Measurements from ENCODE around the gene HCN1.
"Not testable (repeated sequence)": the region's sequence is repeated elsewhere in the genome, so short reads cannot be mapped to it uniquely, and the experiment has no call there.

The HCN1 gene

GRCh38 chr5:45512521-45512920, 183.7 kb downstream of the HCN1 start:
- Histone ChIP-seq H3K36me3 (ENCODE audit: control insufficient read depth, low read depth, low read length) (no peaks in the 10 kb centered on the region), H3K9ac (ENCODE audit: low read length) (no peak overlapping the region), H3K27ac (ENCODE audit: low read length) (no peak overlapping the region), H3K4me1 (ENCODE audit: control insufficient read depth, low read depth, low read length) (no peaks in the 10 kb centered on the region), H3K27me3 (ENCODE audit: control insufficient read depth, insufficient read depth, low read length) (no peaks in the 10 kb centered on the region), H3K9me3 (ENCODE audit: control insufficient read depth, low read depth, low read length) (no peaks in the 10 kb centered on the region), H3K4me3 (ENCODE audit: low read length) (no peak overlapping the region)

DNA sequence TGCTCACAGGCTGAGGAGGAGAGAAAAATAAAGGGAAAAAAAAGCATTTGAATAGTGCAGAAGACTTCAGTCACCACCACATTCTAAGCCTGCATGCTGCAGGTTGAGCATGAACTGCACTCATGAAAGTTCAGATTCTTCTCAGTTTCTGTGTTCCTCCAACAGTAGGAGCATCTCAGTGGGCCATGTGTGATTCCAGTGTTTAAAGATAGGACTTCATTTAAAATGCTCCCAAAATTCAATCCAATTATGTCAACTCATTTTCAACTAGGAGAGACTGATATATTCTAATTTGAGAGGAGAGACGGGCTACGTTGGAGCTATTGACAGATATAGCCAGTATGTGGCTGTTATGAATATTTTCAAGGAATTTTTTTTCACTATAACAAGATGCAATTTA, 186.8 kb downstream of the HCN1 start:
- H3K27ac ChIP-seq (ENCODE audit: low read length): no peak overlapping the region
- no peaks in the 10 kb centered on the region for H3K4me1 ChIP-seq (ENCODE audit: control insufficient read depth, low read depth, low read length)
- no peaks in the 10 kb centered on the region for H3K9me3 ChIP-seq (ENCODE audit: control insufficient read depth, low read depth, low read length)
- H3K9ac ChIP-seq (ENCODE audit: low read length): no peak overlapping the region
- H3K36me3 ChIP-seq (ENCODE audit: control insufficient read depth, low read depth, low read length): no peaks in the 10 kb centered on the region
- H3K27me3 ChIP-seq (ENCODE audit: control insufficient read depth, insufficient read depth, low read length): no peaks in the 10 kb centered on the region
- H3K4me3 ChIP-seq (ENCODE audit: low read length): no peak overlapping the region

DNA sequence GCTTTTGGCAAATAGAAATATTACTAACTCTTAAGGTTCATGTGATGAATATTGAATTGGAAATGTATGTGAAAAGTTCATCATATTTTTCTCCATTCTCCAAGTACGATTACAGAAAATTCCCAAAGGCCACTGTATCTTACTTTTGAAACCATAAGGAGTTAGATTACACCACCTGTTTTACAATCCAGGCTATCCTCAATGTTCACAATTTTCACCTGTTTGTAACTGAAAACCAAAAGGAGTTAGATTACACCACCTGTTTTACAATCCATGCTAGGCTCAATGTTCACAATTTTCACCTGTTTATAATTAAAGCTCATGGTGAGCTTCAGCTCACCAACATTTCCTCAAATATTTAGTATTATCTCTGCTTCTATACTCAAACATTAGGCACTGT, 188.0 kb downstream of the HCN1 start:
- H3K9ac ChIP-seq (ENCODE audit: low read length): no peak overlapping the region

DNA sequence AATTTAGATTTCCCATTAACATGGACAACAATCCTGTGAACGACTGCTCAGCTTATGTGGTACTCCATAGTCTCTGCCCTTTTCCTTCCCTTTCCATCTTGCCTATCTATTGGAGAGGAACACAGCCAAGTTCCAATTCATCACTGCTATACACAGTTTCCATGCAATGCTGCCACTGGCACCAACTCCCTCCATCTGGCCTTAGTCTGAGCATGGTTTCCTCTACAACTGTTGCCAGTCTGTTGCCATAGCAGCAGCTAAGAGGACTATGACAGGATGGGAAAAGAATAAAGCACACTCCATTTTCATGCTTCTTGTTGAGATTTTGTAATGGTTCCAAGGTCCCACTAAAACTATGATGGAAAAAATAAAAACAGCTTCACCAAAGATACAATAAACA, 189.0 kb downstream of the HCN1 start:
- Histone ChIP-seq H3K4me3 (ENCODE audit: low read length) (no peak overlapping the region), H3K27ac (ENCODE audit: low read length) (no peak overlapping the region), H3K4me1 (ENCODE audit: control insufficient read depth, low read depth, low read length) (no peaks in the 10 kb centered on the region), H3K9me3 (ENCODE audit: control insufficient read depth, low read depth, low read length) (no peaks in the 10 kb centered on the region), H3K9ac (ENCODE audit: low read length) (no peak overlapping the region), H3K27me3 (ENCODE audit: control insufficient read depth, insufficient read depth, low read length) (no peaks in the 10 kb centered on the region), H3K36me3 (ENCODE audit: control insufficient read depth, low read depth, low read length) (no peaks in the 10 kb centered on the region)

More for the DNA sequence above, 188.0 kb downstream of the HCN1 start:
- Histone ChIP-seq H3K36me3 (ENCODE audit: control insufficient read depth, low read depth, low read length) (no peaks in the 10 kb centered on the region), H3K27me3 (ENCODE audit: control insufficient read depth, insufficient read depth, low read length) (no peaks in the 10 kb centered on the region), H3K9me3 (ENCODE audit: control insufficient read depth, low read depth, low read length) (no peaks in the 10 kb centered on the region), H3K4me1 (ENCODE audit: control insufficient read depth, low read depth, low read length) (no peaks in the 10 kb centered on the region), H3K4me3 (ENCODE audit: low read length) (no peak overlapping the region), H3K27ac (ENCODE audit: low read length) (no peak overlapping the region)

GRCh38 chr5:45499006-45499405, 197.2 kb downstream of the HCN1 start:
- H3K4me3 ChIP-seq (ENCODE audit: low read length); H3K36me3 ChIP-seq (ENCODE audit: control insufficient read depth, low read depth, low read length); H3K27ac ChIP-seq (ENCODE audit: low read length); H3K9me3 ChIP-seq (ENCODE audit: control insufficient read depth, low read depth, low read length); H3K4me1 ChIP-seq (ENCODE audit: control insufficient read depth, low read depth, low read length); H3K27me3 ChIP-seq (ENCODE audit: control insufficient read depth, insufficient read depth, low read length); H3K9ac ChIP-seq (ENCODE audit: low read length): not testable (repeated sequence)

- Histone ChIP-seq H3K9me3 (ENCODE audit: control insufficient read depth, low read depth, low read length) (no peaks in the 10 kb centered on the region), H3K9ac (ENCODE audit: low read length) (no peak overlapping the region), H3K27me3 (ENCODE audit: control insufficient read depth, insufficient read depth, low read length) (no peaks in the 10 kb centered on the region), H3K4me1 (ENCODE audit: control insufficient read depth, low read depth, low read length) (no peaks in the 10 kb centered on the region), H3K36me3 (ENCODE audit: control insufficient read depth, low read depth, low read length) (no peaks in the 10 kb centered on the region), H3K27ac (ENCODE audit: low read length) (no peak overlapping the region), H3K4me3 (ENCODE audit: low read length) (no peak overlapping the region)
These were observed 204.8 kb downstream of the HCN1 start for GRCh38 chr5:45491368-45491767.

DNA sequence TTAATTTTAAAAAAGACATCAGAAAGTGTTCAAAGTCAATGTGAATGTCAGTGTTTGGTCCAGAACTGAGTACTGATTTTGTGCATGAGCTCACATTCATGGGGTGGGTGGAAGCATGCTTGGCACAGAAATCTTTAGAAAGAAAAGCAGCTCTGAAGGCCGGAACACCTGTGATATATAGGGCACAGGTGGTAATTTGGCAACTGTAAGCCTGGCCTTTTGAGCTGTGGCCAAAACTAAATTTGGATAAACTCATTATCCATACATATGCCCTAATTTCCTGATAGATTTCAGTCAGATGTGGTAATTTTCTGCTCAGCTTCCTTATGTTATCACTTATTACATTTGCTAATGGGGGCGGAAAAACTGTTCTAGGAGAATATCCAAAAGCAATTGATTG, 211.4 kb downstream of the HCN1 start:
- H3K27me3 ChIP-seq (ENCODE audit: control insufficient read depth, insufficient read depth, low read length): no peaks in the 10 kb centered on the region
- H3K27ac ChIP-seq (ENCODE audit: low read length): no peak overlapping the region
- no peak overlapping the region for H3K9ac ChIP-seq (ENCODE audit: low read length)
- H3K4me3 ChIP-seq (ENCODE audit: low read length): no peak overlapping the region
- H3K9me3 ChIP-seq (ENCODE audit: control insufficient read depth, low read depth, low read length): no peaks in the 10 kb centered on the region
- H3K4me1 ChIP-seq (ENCODE audit: control insufficient read depth, low read depth, low read length): no peaks in the 10 kb centered on the region
- H3K36me3 ChIP-seq (ENCODE audit: control insufficient read depth, low read depth, low read length): no peaks in the 10 kb centered on the region

GRCh38 chr5:45454114-45454513, 242.1 kb downstream of the HCN1 start:
- Histone ChIP-seq H3K4me1 (ENCODE audit: control insufficient read depth, low read depth, low read length) (peaks cover 6% of the 10 kb centered on the region), H3K27ac (ENCODE audit: low read length) (no peak overlapping the region), H3K9me3 (ENCODE audit: control insufficient read depth, low read depth, low read length) (no peaks in the 10 kb centered on the region), H3K36me3 (ENCODE audit: control insufficient read depth, low read depth, low read length) (no peaks in the 10 kb centered on the region), H3K9ac (ENCODE audit: low read length) (no peak overlapping the region), H3K27me3 (ENCODE audit: control insufficient read depth, insufficient read depth, low read length) (no peaks in the 10 kb centered on the region), H3K4me3 (ENCODE audit: low read length) (no peak overlapping the region)

- H3K27me3 ChIP-seq (ENCODE audit: control insufficient read depth, insufficient read depth, low read length); H3K4me1 ChIP-seq (ENCODE audit: control insufficient read depth, low read depth, low read length); H3K27ac ChIP-seq (ENCODE audit: low read length); H3K4me3 ChIP-seq (ENCODE audit: low read length); H3K36me3 ChIP-seq (ENCODE audit: control insufficient read depth, low read depth, low read length); H3K9me3 ChIP-seq (ENCODE audit: control insufficient read depth, low read depth, low read length); H3K9ac ChIP-seq (ENCODE audit: low read length): not testable (repeated sequence)
These were observed 251.3 kb downstream of the HCN1 start for GRCh38 chr5:45444856-45445255.

GRCh38 chr5:45440466-45440865, 255.7 kb downstream of the HCN1 start:
- no peaks in the 10 kb centered on the region for H3K27me3 ChIP-seq (ENCODE audit: control insufficient read depth, insufficient read depth, low read length)
- no peak overlapping the region for H3K9ac ChIP-seq (ENCODE audit: low read length)
- H3K9me3 ChIP-seq (ENCODE audit: control insufficient read depth, low read depth, low read length): no peaks in the 10 kb centered on the region
- H3K4me3 ChIP-seq (ENCODE audit: low read length): no peak overlapping the region
- H3K27ac ChIP-seq (ENCODE audit: low read length): no peak overlapping the region
- H3K4me1 ChIP-seq (ENCODE audit: control insufficient read depth, low read depth, low read length): no peaks in the 10 kb centered on the region
- H3K36me3 ChIP-seq (ENCODE audit: control insufficient read depth, low read depth, low read length): no peaks in the 10 kb centered on the region

DNA sequence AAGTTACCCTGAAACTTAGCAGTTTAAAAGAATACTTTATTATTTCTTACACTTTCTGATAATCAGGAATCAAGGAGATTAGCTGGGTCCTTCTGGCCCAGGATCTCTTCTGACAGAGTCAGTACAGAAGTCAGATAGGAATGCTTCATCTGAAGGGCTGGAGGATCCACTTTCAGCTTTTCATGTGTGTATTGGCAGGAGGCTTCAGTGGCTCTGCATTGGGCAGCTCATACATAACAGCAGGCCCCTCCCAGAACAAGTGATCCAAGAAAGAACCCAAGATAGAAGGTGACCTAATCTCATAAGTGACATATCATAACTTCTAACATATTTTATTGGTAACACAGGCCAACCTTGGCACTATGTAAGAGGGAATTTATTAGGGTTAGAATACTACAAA, 258.4 kb downstream of the HCN1 start:
- Histone ChIP-seq H3K27me3 (ENCODE audit: control insufficient read depth, insufficient read depth, low read length) (no peaks in the 10 kb centered on the region), H3K4me3 (ENCODE audit: low read length) (no peak overlapping the region), H3K27ac (ENCODE audit: low read length) (no peak overlapping the region), H3K36me3 (ENCODE audit: control insufficient read depth, low read depth, low read length) (no peaks in the 10 kb centered on the region), H3K9me3 (ENCODE audit: control insufficient read depth, low read depth, low read length) (no peaks in the 10 kb centered on the region), H3K9ac (ENCODE audit: low read length) (no peak overlapping the region), H3K4me1 (ENCODE audit: control insufficient read depth, low read depth, low read length) (no peaks in the 10 kb centered on the region)

GRCh38 chr5:45417285-45417998, 278.7 kb downstream of the HCN1 start:
- no peak overlapping the region for H3K9ac ChIP-seq (ENCODE audit: low read length)
- H3K4me3 ChIP-seq (ENCODE audit: low read length): no peak overlapping the region
- no peaks in the 10 kb centered on the region for H3K9me3 ChIP-seq (ENCODE audit: control insufficient read depth, low read depth, low read length)
- peaks cover 2% of the 10 kb centered on the region for H3K4me1 ChIP-seq (ENCODE audit: control insufficient read depth, low read depth, low read length)
- no peak overlapping the region for H3K27ac ChIP-seq (ENCODE audit: low read length)
- no peaks in the 10 kb centered on the region for H3K36me3 ChIP-seq (ENCODE audit: control insufficient read depth, low read depth, low read length)
- H3K27me3 ChIP-seq (ENCODE audit: control insufficient read depth, insufficient read depth, low read length): no peaks in the 10 kb centered on the region

All from iPS-18a (cell line).